Stimulated activated CD8-positive, alpha-beta memory T cell treated with anti-CD3 and anti-CD28 coated beads, Interleukin-4, amount 100 ng/mL, for 4 hours (primary cell): Measurements from ENCODE around the gene DUSP10.

ENCODE experiments used
- DNase-seq, 2 donors: peaks; one replicate each; pipeline ENCODE4 v3.0.0-alpha.2; 2020; ENCODE audit warnings: low read depth in 2 of 2, low spot score in 1 of 2

Gene DUSP10

GRCh38 chr1:221741703-221742554, at the start of gene DUSP10:
TSS of gene DUSP10 (minus strand) at chr1:221742089. CDS start at chr1:221739744, 2,345 bp downstream.
- peak; percentile 97 to 99 for DNase-seq

DNA sequence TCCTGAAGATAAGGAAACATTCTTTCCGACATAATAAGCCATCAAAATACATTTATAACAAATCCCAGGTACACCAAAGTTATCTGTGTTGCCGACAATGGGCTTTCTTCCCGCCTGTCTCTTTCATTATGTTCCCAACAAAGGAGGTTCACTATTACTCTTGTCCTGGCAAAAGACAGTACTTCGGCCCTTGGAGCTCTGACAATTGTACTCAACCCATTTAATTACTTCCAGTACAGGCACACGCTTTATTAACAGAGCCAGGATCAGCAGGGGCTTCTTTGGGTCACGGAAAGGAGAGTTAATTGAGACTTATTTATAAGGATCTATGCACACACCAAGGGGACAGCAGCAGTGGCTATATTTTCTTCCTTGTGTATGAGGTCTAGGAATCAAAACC, 46.6 kb upstream of the DUSP10 start:
- no peak for DNase-seq

DNA sequence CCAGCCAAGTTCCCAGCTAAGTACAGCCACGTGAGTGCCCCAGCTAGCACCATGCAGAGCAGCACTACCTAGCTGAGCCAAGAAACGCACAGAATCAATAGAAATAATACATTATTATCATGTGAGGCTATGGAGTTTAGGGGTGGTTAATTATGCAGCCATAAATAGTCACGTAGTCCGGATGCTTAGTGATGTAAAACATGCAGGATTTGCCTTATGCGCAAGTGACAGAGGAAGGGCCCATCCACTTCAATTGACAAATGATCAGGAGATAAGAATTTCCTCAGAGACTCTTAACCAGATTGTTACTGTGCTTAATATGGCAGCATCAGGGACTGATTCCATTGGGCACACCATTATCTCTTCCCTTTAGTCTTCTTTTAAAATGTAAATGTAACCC, 44.8 kb upstream of the DUSP10 start:
- DNase-seq, result no peak

DNA sequence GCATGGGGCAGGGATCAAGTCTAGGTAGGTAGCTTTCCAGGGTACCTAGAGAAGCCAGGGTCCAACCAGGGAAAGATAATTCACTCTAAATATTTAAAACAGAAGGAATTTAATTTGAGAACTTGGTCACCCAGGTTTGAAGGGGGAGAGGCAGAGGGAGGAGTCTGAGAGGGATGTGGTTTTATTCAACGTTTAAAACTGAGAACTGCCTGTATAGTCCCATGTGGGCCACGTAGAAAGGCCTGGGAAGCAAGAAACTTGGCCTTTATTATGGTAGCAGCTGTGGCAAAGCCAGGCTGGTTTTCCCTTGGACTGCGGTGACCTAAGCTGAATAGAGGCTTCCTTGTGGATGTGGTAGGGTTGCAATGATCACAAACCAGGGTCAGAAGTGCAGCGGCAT, 42.0 kb upstream of the DUSP10 start:
- DNase-seq, result no peak

GRCh38 chr1:221783437-221783836, 41.5 kb upstream of the DUSP10 start:
- no peak for DNase-seq

- no peak for DNase-seq
Observed at GRCh38 chr1:221782970-221783369, 41.1 kb upstream of the DUSP10 start.

- DNase-seq, result no peak
Observed at GRCh38 chr1:221782477-221782876, 40.6 kb upstream of the DUSP10 start.

GRCh38 chr1:221781102-221781755, 39.3 kb upstream of the DUSP10 start:
- DNase-seq, result no peak

DNA sequence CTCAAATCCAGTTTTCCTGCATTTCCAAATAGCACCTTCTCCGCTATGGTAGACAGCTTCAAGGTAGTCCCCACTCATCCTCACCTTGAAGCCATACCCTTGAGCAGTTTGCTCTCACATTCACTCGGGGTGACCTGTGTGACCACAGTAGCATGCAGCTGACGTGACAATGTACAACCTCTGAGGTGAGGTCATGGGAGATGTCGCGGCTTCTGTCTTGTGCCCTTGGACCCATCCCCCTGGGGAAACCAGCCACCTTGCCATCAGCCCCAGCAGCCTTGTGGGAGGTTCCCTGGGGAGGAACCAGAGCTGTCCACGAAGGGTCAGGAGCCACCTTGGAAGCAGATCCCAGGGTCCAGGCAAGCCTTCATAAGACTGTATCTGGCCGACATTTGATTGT, 38.3 kb upstream of the DUSP10 start:
- DNase-seq, result no peak

- no peak for DNase-seq
Observed at GRCh38 chr1:221779771-221780170, 37.9 kb upstream of the DUSP10 start.

GRCh38 chr1:221778535-221779142, 36.8 kb upstream of the DUSP10 start:
- no peak for DNase-seq

DNA sequence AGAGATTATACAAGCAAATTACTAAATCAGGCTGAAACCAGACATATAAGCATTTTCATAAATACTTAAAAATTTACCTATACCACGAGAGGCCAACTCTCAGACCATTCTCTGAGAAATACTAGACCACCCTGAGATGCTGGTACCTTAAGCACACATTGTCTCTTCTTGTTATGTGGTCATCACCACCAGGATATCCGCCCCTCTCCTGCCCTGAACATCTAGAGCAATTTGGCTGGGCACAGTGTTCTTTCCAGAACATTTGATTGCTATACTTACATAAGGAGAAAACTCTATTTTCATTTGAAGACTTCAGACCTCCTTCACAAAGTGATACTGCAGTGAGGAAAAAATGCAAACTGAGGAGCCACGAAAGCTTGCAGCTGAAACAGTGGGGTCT, 36.2 kb upstream of the DUSP10 start:
- no peak for DNase-seq

GRCh38 chr1:221777431-221778072, 35.7 kb upstream of the DUSP10 start:
- no peak for DNase-seq

- DNase-seq, result no peak
Observed at GRCh38 chr1:221776495-221777301, 34.8 kb upstream of the DUSP10 start.

DNA sequence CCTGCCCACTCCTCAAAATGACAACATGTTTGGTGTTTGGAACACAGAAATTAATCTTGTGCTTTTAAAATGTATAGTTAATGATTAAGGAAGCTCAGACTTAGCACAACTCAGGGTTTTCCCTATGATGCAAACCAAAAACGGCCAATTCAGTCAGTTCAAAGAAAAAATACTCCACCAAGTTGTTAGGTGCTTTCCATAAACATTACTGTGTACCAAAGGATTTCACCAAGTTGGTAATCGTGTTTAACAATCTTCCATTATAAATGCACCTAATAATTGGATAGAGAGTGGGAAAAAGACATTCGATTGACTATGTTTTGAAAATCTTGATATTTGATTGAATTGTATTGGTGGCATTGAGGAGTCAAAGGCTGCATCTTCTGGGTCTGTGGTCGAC, 33.3 kb upstream of the DUSP10 start:
- no peak for DNase-seq

GRCh38 chr1:221774054-221774842, 32.4 kb upstream of the DUSP10 start:
- DNase-seq, result no peak

DNA sequence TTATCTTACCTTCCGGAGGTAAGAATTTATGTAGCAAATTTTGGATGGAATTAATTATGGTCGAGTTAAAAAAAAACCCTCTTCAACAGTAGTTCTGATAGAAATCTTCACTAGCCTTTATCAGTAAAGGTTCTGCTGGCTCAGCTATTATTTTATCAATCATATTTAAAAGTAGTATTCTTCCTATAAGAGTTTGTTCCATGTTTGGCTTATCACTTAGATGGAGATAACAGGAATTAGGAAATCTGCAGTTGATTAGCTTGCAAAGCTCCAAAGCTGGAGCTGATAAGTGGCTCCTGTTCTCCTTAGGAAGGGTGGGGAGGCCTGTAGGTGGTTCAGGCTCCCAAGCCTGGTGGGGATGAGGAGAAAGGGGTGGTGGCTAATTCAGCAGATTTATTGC, 31.5 kb upstream of the DUSP10 start:
- no peak for DNase-seq

DNA sequence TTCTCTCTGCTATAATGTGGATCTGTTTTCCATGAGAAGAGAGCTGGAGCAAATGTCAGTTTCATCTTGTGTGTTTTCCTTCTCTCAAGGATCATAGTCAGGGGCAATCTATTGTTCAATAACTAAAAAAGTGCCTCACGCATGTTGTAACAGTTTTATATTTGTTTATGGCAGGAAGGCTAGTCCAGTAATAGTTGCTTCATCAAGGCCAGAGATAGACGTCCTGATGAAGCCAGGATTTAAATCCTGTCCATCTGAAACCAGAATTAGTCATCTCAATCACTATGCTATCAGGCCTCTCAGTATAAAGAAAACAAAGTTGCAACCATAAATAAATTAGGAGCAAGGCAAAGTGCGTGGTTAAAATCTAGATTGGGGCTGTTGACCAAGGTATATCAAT, 30.2 kb upstream of the DUSP10 start:
- no peak for DNase-seq

DNA sequence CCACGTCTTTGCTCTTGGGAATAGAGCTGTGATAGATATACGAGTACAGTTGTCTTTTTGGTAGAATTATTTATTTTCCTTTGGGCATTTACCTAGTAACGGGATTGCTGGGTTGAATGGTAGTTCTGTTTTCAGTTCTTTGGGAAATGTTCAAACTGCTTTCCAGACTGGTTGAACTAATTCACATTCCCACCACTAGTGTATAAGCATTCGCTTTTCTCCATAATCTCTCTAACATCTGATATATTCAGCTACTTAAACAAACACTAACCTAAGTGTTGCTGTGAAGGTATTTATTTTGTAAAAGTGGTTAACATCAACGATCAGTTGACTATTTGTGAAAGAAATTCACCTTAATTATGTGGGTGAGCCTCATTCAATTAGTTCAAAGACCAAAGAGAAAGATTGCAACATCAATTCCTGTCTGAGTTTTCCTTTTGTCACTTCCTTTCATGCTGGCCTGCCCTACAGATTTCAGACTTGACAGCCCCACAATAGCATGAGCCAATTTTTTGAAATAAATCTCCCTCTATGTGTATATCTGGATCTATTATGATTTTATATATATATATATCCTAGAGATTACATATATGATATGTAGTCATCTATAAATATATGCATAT, 26.7 kb upstream of the DUSP10 start:
- DNase-seq, result no peak

- DNase-seq, result no peak
Observed at GRCh38 chr1:221766210-221766609, 24.3 kb upstream of the DUSP10 start.
